Nephron (organoid): Measurements from ENCODE around the gene NUDT4.

Source experiments
- H3K27ac Mint-ChIP-seq, 3 experiments: 2 replicates each; pipeline ENCODE4 v1.8.0; 2020; ENCODE audit warnings: mixed read lengths in 3 of 3, mild to moderate bottlenecking in 2 of 3, moderate library complexity in 1 of 3
- H3K27me3 Mint-ChIP-seq: 2 replicates; pipeline ENCODE4 v1.8.0; 2021; ENCODE audit warnings: low read depth, mild to moderate bottlenecking, moderate library complexity, mixed read lengths
- H3K36me3 Mint-ChIP-seq: 2 replicates; pipeline ENCODE4 v1.8.0; 2020; ENCODE audit warnings: low read depth, mixed read lengths
- H3K4me1 Mint-ChIP-seq: 2 replicates; pipeline ENCODE4 v1.8.0; 2020; ENCODE audit warnings: mixed read lengths
- H3K4me3 Mint-ChIP-seq, 3 experiments: 2 replicates each; pipeline ENCODE4 v1.8.0; 2020; ENCODE audit warnings: mild to moderate bottlenecking in 3 of 3, mixed read lengths in 3 of 3, moderate library complexity in 2 of 3
- H3K9me3 Mint-ChIP-seq: 2 replicates; pipeline ENCODE4 v1.8.0; 2020; ENCODE audit warnings: mixed read lengths
- TF ChIP-seq, protein P1 (sequence below), 3 experiments: fragments of 200-600 bp; sonication (generic); IDR thresholded peaks; one replicate each; pipeline ENCODE4 v1.5.0; 2021; ENCODE audit warnings: antibody characterized with exemption in 3 of 3; ENCODE audit not compliant: unreplicated experiment in 3 of 3

NUDT4 gene

DNA sequence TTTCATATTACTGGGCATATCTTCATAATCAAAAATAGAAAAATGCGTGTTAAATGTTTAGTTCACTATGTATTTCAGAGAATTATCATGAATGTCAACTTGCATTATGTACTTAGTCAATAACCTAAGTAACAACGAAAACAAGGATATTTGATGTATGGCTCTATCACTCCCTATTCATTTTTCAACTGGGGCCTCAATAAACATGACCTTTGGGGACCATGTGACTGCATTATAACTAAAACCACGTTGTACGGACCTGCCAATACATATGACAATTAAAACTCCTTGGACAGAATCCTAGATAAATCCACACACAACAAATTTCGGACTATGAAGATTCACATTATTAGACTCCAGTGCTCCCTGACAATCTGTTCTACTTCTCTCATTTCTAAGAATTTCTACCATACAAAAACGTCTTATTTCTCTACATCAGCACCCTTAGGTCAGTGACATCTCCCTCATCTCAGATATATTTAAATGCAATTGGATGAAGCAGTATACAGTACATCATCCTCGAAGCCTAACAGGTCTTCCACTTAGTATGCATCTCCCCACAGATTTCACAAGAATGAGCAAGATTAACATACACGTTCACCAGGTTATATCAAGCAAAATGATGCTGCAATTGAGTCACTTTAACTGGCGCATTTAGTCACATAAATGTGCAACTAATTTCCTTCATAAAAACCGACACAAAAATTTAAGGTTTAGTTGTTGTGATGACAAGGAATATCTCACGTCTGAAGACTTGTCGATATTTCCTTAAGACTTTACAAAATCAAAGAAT, 62.5 kb downstream of the NUDT4 start:
- Mint-ChIP-seq H3K27ac (peak overlapping the region; percentile 77 to 98 (median 95)), H3K36me3 (no peaks in the 10 kb centered on the region), H3K4me3 (peak overlapping the region; percentile 94 to 97 (median 95))

DNA sequence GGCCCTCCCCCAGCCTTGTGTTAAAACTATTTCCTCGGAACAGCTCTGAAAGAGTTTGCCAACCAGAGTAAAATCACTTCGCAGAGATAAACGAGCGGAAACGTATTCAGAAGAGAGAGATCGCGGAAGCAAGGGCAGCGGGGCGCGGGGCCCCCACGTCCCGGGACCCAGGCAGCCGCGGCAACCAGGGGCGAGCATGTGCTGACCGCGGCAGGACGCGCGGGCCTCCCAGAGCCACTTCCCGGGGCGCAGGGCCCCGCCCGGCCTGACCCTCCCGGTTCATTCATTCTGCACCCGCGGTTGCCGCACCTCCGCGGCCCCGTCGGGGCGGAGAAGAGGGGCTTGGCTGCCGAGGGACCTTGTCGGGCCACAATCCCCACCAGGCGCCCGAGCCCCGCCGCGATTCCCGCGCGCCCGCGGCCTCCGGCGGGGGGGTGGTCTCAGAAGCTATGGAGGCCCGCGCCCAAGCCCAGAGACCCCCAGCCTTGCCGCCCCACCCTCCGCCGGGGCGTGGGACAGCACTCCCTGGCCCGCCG, 63.4 kb downstream of the NUDT4 start:
- peaks cover 41% of the 10 kb centered on the region for H3K4me1 Mint-ChIP-seq
- peak overlapping the region; percentile 94 to 97 (median 95) for H3K4me3 Mint-ChIP-seq
- H3K36me3 Mint-ChIP-seq: no peaks in the 10 kb centered on the region
- TF ChIP-seq, protein P1, sequence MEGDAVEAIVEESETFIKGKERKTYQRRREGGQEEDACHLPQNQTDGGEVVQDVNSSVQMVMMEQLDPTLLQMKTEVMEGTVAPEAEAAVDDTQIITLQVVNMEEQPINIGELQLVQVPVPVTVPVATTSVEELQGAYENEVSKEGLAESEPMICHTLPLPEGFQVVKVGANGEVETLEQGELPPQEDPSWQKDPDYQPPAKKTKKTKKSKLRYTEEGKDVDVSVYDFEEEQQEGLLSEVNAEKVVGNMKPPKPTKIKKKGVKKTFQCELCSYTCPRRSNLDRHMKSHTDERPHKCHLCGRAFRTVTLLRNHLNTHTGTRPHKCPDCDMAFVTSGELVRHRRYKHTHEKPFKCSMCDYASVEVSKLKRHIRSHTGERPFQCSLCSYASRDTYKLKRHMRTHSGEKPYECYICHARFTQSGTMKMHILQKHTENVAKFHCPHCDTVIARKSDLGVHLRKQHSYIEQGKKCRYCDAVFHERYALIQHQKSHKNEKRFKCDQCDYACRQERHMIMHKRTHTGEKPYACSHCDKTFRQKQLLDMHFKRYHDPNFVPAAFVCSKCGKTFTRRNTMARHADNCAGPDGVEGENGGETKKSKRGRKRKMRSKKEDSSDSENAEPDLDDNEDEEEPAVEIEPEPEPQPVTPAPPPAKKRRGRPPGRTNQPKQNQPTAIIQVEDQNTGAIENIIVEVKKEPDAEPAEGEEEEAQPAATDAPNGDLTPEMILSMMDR (IDR thresholded peaks at IDR 0.05; ENCODE audit: unreplicated experiment in 3 of 3): no peak
- no peaks in the 10 kb centered on the region for H3K27me3 Mint-ChIP-seq
- H3K27ac Mint-ChIP-seq: peak overlapping the region; percentile 77 to 98 (median 95)
- H3K9me3 Mint-ChIP-seq: no peaks in the 10 kb centered on the region

More for the DNA sequence above, 62.5 kb downstream of the NUDT4 start:
- TF ChIP-seq, protein P1 (IDR thresholded peaks at IDR 0.05; ENCODE audit: unreplicated experiment in 3 of 3): no peak
- Mint-ChIP-seq H3K4me1 (peaks cover 41% of the 10 kb centered on the region), H3K9me3 (no peaks in the 10 kb centered on the region), H3K27me3 (no peaks in the 10 kb centered on the region)

DNA sequence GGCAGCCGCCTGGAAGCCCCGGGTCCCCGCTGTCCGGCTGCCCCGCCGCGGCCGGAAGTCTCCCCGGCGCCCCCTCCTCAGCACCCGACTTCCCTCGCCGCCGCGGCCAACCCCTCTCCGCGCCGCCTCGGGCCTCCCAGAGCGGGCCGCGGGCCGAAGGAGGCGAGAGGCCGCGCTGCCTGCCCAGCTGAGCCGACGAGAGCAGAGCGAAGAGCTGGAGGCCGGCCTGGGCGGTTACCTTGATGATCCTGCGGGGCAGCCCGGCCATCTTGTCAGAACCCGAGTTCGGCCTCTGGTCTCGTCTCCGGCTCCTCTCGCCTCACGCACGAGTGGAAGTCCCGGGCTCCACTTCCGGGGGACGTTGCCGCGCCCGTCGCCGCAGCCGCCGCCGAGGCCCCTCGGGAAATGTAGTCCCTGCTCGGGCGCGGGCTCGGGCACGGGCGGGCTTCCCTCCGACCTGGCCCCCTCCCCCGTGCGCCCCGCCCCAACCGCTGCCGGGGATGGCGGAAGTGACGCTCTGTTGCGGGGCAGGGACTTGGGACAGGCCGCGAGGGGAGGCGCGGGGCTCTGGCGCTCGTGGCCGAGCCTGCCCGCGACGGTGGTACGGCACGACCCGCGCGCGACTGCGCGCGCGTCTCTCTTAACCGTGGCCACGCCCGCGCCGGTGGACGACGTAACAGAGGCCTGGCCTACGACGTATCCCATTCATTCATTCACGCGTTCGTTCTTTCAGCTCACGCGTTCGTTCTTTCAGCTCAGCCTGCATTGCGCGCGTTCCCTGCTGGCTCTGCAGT, 64.1 kb downstream of the NUDT4 start, which contains the start of gene UBE2N:
Gene UBE2N (minus strand): TSS at position 331 of the 794 bp plus-strand sequence. CDS start 63 bp downstream, at position 268.
- no peaks in the 10 kb centered on the region for H3K27me3 Mint-ChIP-seq
- peaks cover 41% of the 10 kb centered on the region for H3K4me1 Mint-ChIP-seq
- peak within 1 kb of the TSS; percentile 96 to 99 (median 99) for H3K27ac Mint-ChIP-seq
- peak within 1 kb of the TSS; percentile 97 to 99 (median 98) for H3K4me3 Mint-ChIP-seq
- TF ChIP-seq, protein P1 (IDR thresholded peaks at IDR 0.05; ENCODE audit: unreplicated experiment in 3 of 3): no peak
- no peaks in the 10 kb centered on the region for H3K36me3 Mint-ChIP-seq
- H3K9me3 Mint-ChIP-seq: no peaks in the 10 kb centered on the region

DNA sequence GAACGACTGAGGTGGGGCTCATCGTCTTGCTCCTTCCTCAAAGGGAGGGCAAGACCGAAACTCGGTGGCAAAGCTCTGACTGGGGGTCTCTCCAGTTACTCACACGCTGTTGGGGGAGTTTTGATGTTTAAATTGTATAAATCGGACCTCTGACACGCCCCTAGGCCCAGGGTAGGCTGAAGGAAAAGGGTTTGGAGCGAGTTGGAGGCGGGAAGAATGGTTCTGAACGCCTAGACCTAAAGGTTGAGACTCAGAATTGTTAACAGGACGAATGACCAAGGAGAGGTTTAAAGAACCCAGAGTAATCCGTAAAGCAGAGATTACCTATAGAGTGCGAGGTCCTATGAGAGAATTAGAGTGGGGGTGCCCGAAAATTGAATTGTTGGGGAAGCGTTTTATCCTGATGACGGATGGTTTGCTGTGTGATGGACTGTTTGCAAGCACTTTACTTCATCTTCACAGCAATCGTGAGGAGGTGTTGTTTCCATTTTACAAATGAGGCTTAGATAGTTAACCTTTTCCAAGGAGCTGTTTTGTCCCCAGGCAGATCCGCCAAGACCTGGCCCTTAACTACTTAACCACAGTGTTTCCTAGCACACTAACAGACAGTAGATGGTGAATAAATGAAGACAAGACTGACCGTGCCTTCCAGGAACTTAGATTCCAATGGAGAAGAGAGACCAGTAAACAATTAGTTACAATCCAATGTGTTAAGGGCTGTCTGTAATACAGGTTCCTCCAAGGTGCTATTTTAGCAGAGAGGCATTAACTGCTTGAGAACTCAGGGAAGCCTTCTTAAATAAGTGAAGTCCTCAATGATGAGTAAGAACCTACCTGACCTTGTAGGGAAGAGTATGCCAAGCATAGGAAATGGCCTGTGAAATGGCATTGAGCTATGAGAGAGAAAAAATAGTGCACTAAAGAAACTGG, 65.0 kb downstream of the NUDT4 start:
- Mint-ChIP-seq H3K27me3 (no peaks in the 10 kb centered on the region), H3K36me3 (no peaks in the 10 kb centered on the region), H3K4me1 (peaks cover 36% of the 10 kb centered on the region)

DNA sequence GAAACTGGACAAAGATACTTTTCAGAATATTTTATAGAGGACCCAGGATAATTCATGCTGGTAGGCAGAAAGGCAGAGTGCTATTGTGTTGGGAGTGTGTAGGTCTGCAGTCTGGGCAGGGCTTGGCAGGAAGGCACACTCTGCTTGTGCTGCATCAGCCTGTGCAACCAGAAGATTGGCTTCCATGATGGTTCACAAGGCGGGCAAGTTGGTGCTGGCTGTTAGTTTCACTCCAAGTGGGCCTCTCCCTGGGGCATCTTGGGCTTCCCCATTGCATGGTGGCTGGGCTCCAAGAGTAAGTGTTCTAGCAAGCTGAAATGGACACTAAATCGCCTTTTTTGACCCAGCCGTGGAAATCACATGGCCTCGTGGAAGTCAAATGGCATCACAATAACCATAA, 65.9 kb downstream of the NUDT4 start:
- H3K27me3 Mint-ChIP-seq: no peaks in the 10 kb centered on the region
- no peaks in the 10 kb centered on the region for H3K36me3 Mint-ChIP-seq
- H3K4me1 Mint-ChIP-seq: peaks cover 28% of the 10 kb centered on the region
- TF ChIP-seq, protein P1 (IDR thresholded peaks at IDR 0.05; ENCODE audit: unreplicated experiment in 3 of 3): no peak
- H3K27ac Mint-ChIP-seq: peak overlapping the region in 1 of 3 experiments; percentile 99
- H3K4me3 Mint-ChIP-seq: peak overlapping the region in 2 of 3 experiments; percentile 19 to 97
- no peaks in the 10 kb centered on the region for H3K9me3 Mint-ChIP-seq

More for the DNA sequence above, 65.0 kb downstream of the NUDT4 start:
- peak overlapping the region; percentile 96 to 99 (median 99) for H3K27ac Mint-ChIP-seq
- H3K9me3 Mint-ChIP-seq: no peaks in the 10 kb centered on the region
- TF ChIP-seq, protein P1 (IDR thresholded peaks at IDR 0.05; ENCODE audit: unreplicated experiment in 3 of 3): no peak
- peak overlapping the region; percentile 97 to 99 (median 98) for H3K4me3 Mint-ChIP-seq
